Ovary (tissue), 3 donors: ENCODE data around the gene CEBPZOS.

ENCODE experiments used
- EP300 ChIP-seq: sonication (generic); formaldehyde crosslinking; IDR thresholded peaks from one replicate; pipeline ENCODE4 v1.6.1; 2017; ENCODE audit warnings: antibody characterized with exemption
- POLR2A ChIP-seq: fragments of 450-650 bp; IDR thresholded peaks from one replicate; pipeline ENCODE4 v1.6.1; 2017; ENCODE audit warnings: antibody characterized with exemption, mild to moderate bottlenecking, moderate library complexity
- TF ChIP-seq, protein P1 (sequence below), 3 donors: fragments of 450-650 bp in 2 of 3; fragments of 200-600 bp in 1 of 3; IDR thresholded peaks; one replicate each; pipeline versions ENCODE4 v1.5.1 to v1.8.0; 2016 to 2022; ENCODE audit warnings: antibody characterized with exemption in 3 of 3, mild to moderate bottlenecking in 1 of 3
- donor health status: DM: no; HTN: no; CAD: no.

DNA sequence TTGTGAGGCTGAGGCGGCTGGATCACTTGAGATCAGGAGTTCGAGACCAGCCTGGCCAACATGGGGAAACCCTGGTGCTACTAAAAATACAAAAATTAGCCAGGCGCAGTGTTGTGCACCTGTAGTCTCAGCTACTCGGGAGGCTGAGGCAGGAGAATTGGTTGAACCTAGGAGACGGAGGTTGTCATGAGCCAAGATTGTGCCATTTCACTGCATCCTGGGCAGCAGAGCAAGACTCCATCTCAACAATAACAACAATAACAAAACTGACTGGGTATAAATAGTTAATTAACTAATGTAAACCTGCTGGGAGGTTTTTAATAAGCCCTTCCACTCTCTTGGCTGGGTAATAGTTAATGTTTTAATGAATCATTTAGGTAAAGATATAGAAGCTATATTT lies 15.7 kb upstream of the CEBPZOS start:
- TF ChIP-seq, protein P1, sequence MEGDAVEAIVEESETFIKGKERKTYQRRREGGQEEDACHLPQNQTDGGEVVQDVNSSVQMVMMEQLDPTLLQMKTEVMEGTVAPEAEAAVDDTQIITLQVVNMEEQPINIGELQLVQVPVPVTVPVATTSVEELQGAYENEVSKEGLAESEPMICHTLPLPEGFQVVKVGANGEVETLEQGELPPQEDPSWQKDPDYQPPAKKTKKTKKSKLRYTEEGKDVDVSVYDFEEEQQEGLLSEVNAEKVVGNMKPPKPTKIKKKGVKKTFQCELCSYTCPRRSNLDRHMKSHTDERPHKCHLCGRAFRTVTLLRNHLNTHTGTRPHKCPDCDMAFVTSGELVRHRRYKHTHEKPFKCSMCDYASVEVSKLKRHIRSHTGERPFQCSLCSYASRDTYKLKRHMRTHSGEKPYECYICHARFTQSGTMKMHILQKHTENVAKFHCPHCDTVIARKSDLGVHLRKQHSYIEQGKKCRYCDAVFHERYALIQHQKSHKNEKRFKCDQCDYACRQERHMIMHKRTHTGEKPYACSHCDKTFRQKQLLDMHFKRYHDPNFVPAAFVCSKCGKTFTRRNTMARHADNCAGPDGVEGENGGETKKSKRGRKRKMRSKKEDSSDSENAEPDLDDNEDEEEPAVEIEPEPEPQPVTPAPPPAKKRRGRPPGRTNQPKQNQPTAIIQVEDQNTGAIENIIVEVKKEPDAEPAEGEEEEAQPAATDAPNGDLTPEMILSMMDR (IDR thresholded peaks at IDR 0.05): no peak
- no peak for TF ChIP-seq POLR2A
- TF ChIP-seq EP300: no peak
